Trophoblast cell (in vitro differentiated cells and primary cell): ENCODE data around the gene RUFY1.

ENCODE experiments used
- DNase-seq, 2 donors: peaks; one replicate each; pipeline ENCODE4 v3.0.0-alpha.2; 2016
- H2AFZ ChIP-seq: 2 replicates; pipeline ENCODE4 v1.6.1; 2013; ENCODE audit warnings: low read length, moderate library complexity, mild to moderate bottlenecking; ENCODE audit not compliant: insufficient read depth, poor library complexity
- H2AK5ac ChIP-seq: 2 replicates; pipeline ENCODE4 v1.6.1; 2013; ENCODE audit warnings: mild to moderate bottlenecking, low read length
- H2BK120ac ChIP-seq: 2 replicates; pipeline ENCODE4 v1.6.1; 2013; ENCODE audit warnings: low read length, mild to moderate bottlenecking, moderate library complexity; ENCODE audit not compliant: insufficient read depth, poor library complexity
- H2BK12ac ChIP-seq: 2 replicates; pipeline ENCODE4 v1.6.1; 2013; ENCODE audit warnings: mild to moderate bottlenecking, low read length, moderate library complexity
- H2BK5ac ChIP-seq: 2 replicates; pipeline ENCODE4 v1.6.1; 2013; ENCODE audit warnings: low read length, low read depth, moderate library complexity, mild to moderate bottlenecking; ENCODE audit not compliant: poor library complexity
- H3K14ac ChIP-seq: 2 replicates; pipeline ENCODE4 v1.6.1; 2013; ENCODE audit warnings: mild to moderate bottlenecking, low read length
- H3K18ac ChIP-seq: 2 replicates; pipeline ENCODE4 v1.6.1; 2013; ENCODE audit warnings: mild to moderate bottlenecking, low read length
- H3K23ac ChIP-seq: 2 replicates; pipeline ENCODE4 v1.6.1; 2013; ENCODE audit warnings: low read length
- H3K27ac ChIP-seq: 2 replicates; pipeline ENCODE4 v1.5.1; 2013; ENCODE audit warnings: low read depth, mild to moderate bottlenecking, inconsistent platforms, low read length, moderate library complexity
- H3K27me3 ChIP-seq: 2 replicates; pipeline ENCODE4 v1.6.1; 2013; ENCODE audit warnings: inconsistent platforms, mild to moderate bottlenecking, low read length, moderate library complexity; ENCODE audit not compliant: insufficient read depth
- H3K36me3 ChIP-seq, 2 experiments: 1 replicate in 1 of 2; 2 replicates in 1 of 2; pipeline ENCODE4 v1.6.1; 2013; ENCODE audit warnings: low read length in 2 of 2, mild to moderate bottlenecking in 2 of 2, moderate library complexity in 1 of 2; ENCODE audit not compliant: insufficient read depth in 2 of 2, control insufficient read depth in 1 of 2
- H3K4ac ChIP-seq: 2 replicates; pipeline ENCODE4 v1.6.1; 2013; ENCODE audit warnings: low read depth, mild to moderate bottlenecking, low read length, moderate library complexity
- H3K4me1 ChIP-seq, 2 experiments: 1 replicate in 1 of 2; 2 replicates in 1 of 2; pipeline ENCODE4 v1.6.1; 2013; ENCODE audit warnings: low read length in 2 of 2, mild to moderate bottlenecking in 2 of 2, moderate library complexity in 1 of 2; ENCODE audit not compliant: insufficient read depth in 2 of 2, control insufficient read depth in 1 of 2
- H3K4me2 ChIP-seq: 2 replicates; pipeline ENCODE4 v1.6.1; 2013; ENCODE audit warnings: inconsistent platforms, mild to moderate bottlenecking, low read length, moderate library complexity
- H3K4me3 ChIP-seq: 2 replicates; pipeline ENCODE4 v1.5.1; 2013; ENCODE audit warnings: mild to moderate bottlenecking, low read depth, low read length, inconsistent platforms
- H3K79me1 ChIP-seq: one replicate; pipeline ENCODE4 v1.6.1; 2013; ENCODE audit warnings: low read length
- H3K79me2 ChIP-seq: 2 replicates; pipeline ENCODE4 v1.6.1; 2013; ENCODE audit warnings: low read length, mild to moderate bottlenecking; ENCODE audit not compliant: control insufficient read depth, insufficient read depth, poor library complexity
- H3K9ac ChIP-seq: 2 replicates; pipeline ENCODE4 v1.6.1; 2013; ENCODE audit warnings: mild to moderate bottlenecking, low read length
- H3K9me3 ChIP-seq: 2 replicates; pipeline ENCODE4 v1.6.1; 2013; ENCODE audit warnings: low read depth, mild to moderate bottlenecking, control low read depth, inconsistent platforms, low read length; ENCODE audit not compliant: insufficient read depth
- H4K12ac ChIP-seq: 2 replicates; pipeline ENCODE4 v1.6.1; 2013; ENCODE audit warnings: low read depth, mild to moderate bottlenecking, low read length, moderate library complexity
- H4K8ac ChIP-seq: 2 replicates; pipeline ENCODE4 v1.6.1; 2013; ENCODE audit warnings: low read depth, mild to moderate bottlenecking, low read length, moderate library complexity
- H4K91ac ChIP-seq: one replicate; pipeline ENCODE4 v1.6.1; 2013; ENCODE audit warnings: low read depth, mild to moderate bottlenecking, low read length, moderate library complexity
- WGBS: extraction: QIAGEN DNeasy Blood & Tissue Kit; methylation state at CpG from one replicate; pipeline ENCODE4 v1.1.7; 2013; ENCODE audit warnings: missing lambda C conversion rate; ENCODE audit not compliant: insufficient read length, insufficient coverage; ENCODE audit errors: extremely low coverage; 5-methylcytosine and 5-hydroxymethylcytosine counted together

RUFY1 gene

DNA sequence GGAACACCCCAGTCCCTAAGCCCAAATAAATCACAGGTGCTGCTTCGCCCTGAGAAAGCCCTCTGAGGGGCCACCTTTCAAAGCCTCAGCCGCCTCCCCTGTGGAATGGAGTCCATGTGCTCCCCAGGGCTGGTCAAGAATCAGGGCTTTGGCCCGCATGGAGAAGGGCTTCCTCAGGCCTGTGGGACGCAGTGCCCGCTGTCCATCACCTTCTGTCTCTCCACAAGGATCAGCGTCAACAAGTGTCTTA lies 56.5 kb downstream of the RUFY1 start:
- Histone ChIP-seq H3K9ac (no peak overlapping the region), H3K79me2 (no peaks in the 10 kb centered on the region), H3K79me1 (no peaks in the 10 kb centered on the region), H4K91ac (no peak overlapping the region), H3K4me1 (no peaks in the 10 kb centered on the region), H3K36me3 (peaks cover 58 to 80% of the 10 kb centered on the region in 2 experiments), H3K18ac (no peak overlapping the region), H4K8ac (no peak overlapping the region), H2BK120ac (no peak overlapping the region), H2AK5ac (no peak overlapping the region), H2BK5ac (no peak overlapping the region), H3K4me3 (no peak overlapping the region), H3K4me2 (no peak overlapping the region), H2BK12ac (no peak overlapping the region), H3K14ac (no peak overlapping the region), H3K23ac (no peak overlapping the region), H2AFZ (no peak overlapping the region), H4K12ac (no peak overlapping the region), H3K9me3 (no peaks in the 10 kb centered on the region), H3K27me3 (no peaks in the 10 kb centered on the region), H3K4ac (no peak overlapping the region), H3K27ac (no peak overlapping the region)
- WGBS = no CpG with 5 or more reads among the region's 6 CpGs
- DNase-seq = no peak

DNA sequence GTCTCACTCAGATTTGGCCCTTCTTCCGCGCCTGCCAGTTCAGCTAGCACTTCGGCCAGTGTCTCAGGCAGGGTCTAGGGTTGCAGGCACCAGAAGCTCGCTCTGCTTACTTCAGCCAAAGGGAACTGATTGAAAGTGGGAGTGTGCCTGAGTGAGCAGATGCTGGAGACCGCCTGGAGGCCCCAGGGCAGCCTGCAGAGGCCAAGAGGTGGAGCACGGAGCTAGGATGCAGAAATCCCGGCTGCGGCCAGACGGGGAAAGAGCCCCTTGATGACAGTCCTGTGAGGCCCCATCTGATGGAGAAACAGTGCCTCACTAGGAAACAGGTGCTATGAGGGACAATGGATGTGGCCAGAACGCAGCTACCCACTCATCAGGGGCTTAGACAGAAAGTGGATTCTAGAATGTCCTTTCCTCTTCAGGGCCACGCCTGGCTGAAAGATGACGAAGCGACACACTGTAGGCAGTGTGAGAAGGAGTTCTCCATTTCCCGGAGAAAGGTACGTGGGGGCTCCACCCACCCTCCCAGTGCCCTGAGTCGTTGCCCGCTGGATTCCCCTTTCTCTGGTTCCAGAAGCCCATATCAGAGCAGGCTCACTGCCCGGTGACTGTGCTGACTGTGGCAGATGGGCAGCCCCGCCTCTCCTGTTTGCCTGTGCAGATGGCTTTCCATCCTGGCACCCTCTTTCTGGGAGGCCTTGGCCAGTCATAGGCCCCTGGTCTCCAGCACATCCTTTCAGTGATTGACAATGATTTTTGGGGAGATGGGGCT lies 57.0 kb downstream of the RUFY1 start:
- Histone ChIP-seq H3K36me3 (peaks cover 57 to 77% of the 10 kb centered on the region in 2 experiments), H3K23ac (no peak overlapping the region), H3K9me3 (no peaks in the 10 kb centered on the region), H3K4me2 (no peak overlapping the region), H4K8ac (no peak overlapping the region), H3K4me3 (no peak overlapping the region), H4K91ac (no peak overlapping the region), H2BK12ac (no peak overlapping the region), H3K79me1 (no peaks in the 10 kb centered on the region), H2AFZ (no peak overlapping the region), H2AK5ac (no peak overlapping the region), H3K4me1 (no peaks in the 10 kb centered on the region), H4K12ac (no peak overlapping the region), H3K4ac (no peak overlapping the region), H3K14ac (no peak overlapping the region), H3K27ac (no peak overlapping the region), H3K27me3 (no peaks in the 10 kb centered on the region), H3K18ac (no peak overlapping the region), H3K79me2 (no peaks in the 10 kb centered on the region), H2BK5ac (no peak overlapping the region), H2BK120ac (no peak overlapping the region), H3K9ac (no peak overlapping the region)
- no peak for DNase-seq
- WGBS = no CpG with 5 or more reads among the region's 19 CpGs

DNA sequence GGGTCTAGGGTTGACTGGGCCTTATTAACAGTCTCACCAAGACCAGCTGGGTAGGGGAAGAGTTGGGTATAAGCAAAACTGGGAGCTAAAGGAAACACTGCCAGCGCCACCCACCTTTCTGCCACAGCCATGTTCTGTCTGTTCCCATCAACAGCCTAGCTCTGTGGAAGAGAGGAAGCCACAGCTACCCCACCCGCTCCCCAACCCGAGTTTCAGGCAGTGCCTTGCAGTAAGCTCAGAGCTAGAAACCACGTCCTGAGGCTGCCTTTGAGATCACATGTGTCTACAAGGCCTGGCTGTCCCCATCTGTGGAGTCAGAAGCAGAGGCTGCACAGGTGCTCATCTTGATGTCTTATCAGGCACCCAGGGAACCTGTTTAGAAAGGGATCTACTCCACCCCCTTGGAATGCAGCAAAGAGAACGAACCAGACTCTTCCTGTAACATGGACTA lies 57.8 kb downstream of the RUFY1 start:
- H3K27ac ChIP-seq = no peak overlapping the region
- no peaks in the 10 kb centered on the region for H3K9me3 ChIP-seq
- no peak overlapping the region for H3K9ac ChIP-seq
- H4K8ac ChIP-seq = no peak overlapping the region
- H3K4ac ChIP-seq = no peak overlapping the region
- no peaks in the 10 kb centered on the region for H3K27me3 ChIP-seq
- H2AK5ac ChIP-seq = no peak overlapping the region
- H3K4me2 ChIP-seq = no peak overlapping the region
- no peak overlapping the region for H2BK5ac ChIP-seq
- peak in 1 of 2 donors; percentile 42 for DNase-seq
- no peak overlapping the region for H3K23ac ChIP-seq
- H2BK12ac ChIP-seq = no peak overlapping the region
- H3K14ac ChIP-seq = no peak overlapping the region
- H2BK120ac ChIP-seq = no peak overlapping the region
- H4K91ac ChIP-seq = no peak overlapping the region
- H3K18ac ChIP-seq = no peak overlapping the region
- H2AFZ ChIP-seq = no peak overlapping the region
- H3K4me3 ChIP-seq = no peak overlapping the region
- no peaks in the 10 kb centered on the region for H3K4me1 ChIP-seq
- WGBS = no CpG with 5 or more reads among the region's 5 CpGs
- no peak overlapping the region for H4K12ac ChIP-seq
- no peaks in the 10 kb centered on the region for H3K79me1 ChIP-seq
- H3K79me2 ChIP-seq = no peaks in the 10 kb centered on the region
- peaks cover 58 to 80% of the 10 kb centered on the region in 2 experiments for H3K36me3 ChIP-seq

DNA sequence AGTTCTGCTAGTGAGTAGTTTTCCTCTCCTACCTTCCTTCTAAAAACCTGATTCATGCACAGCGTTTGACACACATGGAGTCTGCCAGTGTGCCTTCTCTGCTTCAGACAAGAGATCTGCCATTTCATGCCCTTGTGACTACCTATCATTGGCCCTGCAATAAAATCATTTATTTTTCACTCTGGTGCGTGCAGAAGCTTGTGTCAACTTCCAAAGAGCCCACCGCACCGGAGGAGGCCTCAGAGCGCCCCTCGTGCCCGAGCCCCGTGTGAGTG lies 59.4 kb downstream of the RUFY1 start:
- no peak overlapping the region for H3K4ac ChIP-seq
- peaks cover 0 to 2% of the 10 kb centered on the region in 2 experiments for H3K4me1 ChIP-seq
- no peak overlapping the region for H3K14ac ChIP-seq
- no peak overlapping the region for H2BK5ac ChIP-seq
- no peak overlapping the region for H3K4me2 ChIP-seq
- no peak for DNase-seq
- H2BK120ac ChIP-seq = no peak overlapping the region
- H3K79me1 ChIP-seq = no peaks in the 10 kb centered on the region
- H2AK5ac ChIP-seq = no peak overlapping the region
- H3K23ac ChIP-seq = no peak overlapping the region
- H2AFZ ChIP-seq = no peak overlapping the region
- H2BK12ac ChIP-seq = no peak overlapping the region
- no peak overlapping the region for H3K27ac ChIP-seq
- no peaks in the 10 kb centered on the region for H3K79me2 ChIP-seq
- H4K8ac ChIP-seq = no peak overlapping the region
- H4K91ac ChIP-seq = no peak overlapping the region
- H3K18ac ChIP-seq = no peak overlapping the region
- H3K36me3 ChIP-seq = peaks cover 63 to 82% of the 10 kb centered on the region in 2 experiments
- H3K27me3 ChIP-seq = no peaks in the 10 kb centered on the region
- WGBS = no CpG with 5 or more reads among the region's 8 CpGs
- H3K9ac ChIP-seq = no peak overlapping the region
- no peaks in the 10 kb centered on the region for H3K9me3 ChIP-seq
- H3K4me3 ChIP-seq = no peak overlapping the region
- H4K12ac ChIP-seq = no peak overlapping the region
